ENCODE results near the gene TEX101.
A peak's percentile ranks its signal among the peaks of the same experiment; 100 is the strongest.

TEX101 gene

GRCh38 chr19:43445426-43445825 is 30.7 kb downstream of the TEX101 start:
- DNase-seq (ENCODE audit: low read depth in 3 of 3, low spot score in 1 of 3) = no peak

GRCh38 chr19:43446746-43447489 is 32.2 kb downstream of the TEX101 start:
- peak; percentile 55 to 68 (median 64) for DNase-seq (ENCODE audit: low read depth in 3 of 3, low spot score in 1 of 3)

GRCh38 chr19:43447655-43448054 is 33.0 kb downstream of the TEX101 start:
- DNase-seq (ENCODE audit: low read depth in 3 of 3, low spot score in 1 of 3) = no peak

GRCh38 chr19:43450545-43450997 is 35.9 kb downstream of the TEX101 start:
- no peak for DNase-seq (ENCODE audit: low read depth in 3 of 3, low spot score in 1 of 3)

- no peak for DNase-seq (ENCODE audit: low read depth in 3 of 3, low spot score in 1 of 3)
Measured at GRCh38 chr19:43452582-43452981, 37.9 kb downstream of the TEX101 start.

- DNase-seq (ENCODE audit: low read depth in 3 of 3, low spot score in 1 of 3) = no peak
Measured at GRCh38 chr19:43454031-43454430, 39.3 kb downstream of the TEX101 start.

GRCh38 chr19:43455321-43456113 is 40.8 kb downstream of the TEX101 start:
- no peak for DNase-seq (ENCODE audit: low read depth in 3 of 3, low spot score in 1 of 3)

- no peak for DNase-seq (ENCODE audit: low read depth in 3 of 3, low spot score in 1 of 3)
Measured at GRCh38 chr19:43457809-43458208, 43.1 kb downstream of the TEX101 start.

GRCh38 chr19:43460362-43461016 is 45.8 kb downstream of the TEX101 start:
- no peak for DNase-seq (ENCODE audit: low read depth in 3 of 3, low spot score in 1 of 3)

- no peak for DNase-seq (ENCODE audit: low read depth in 3 of 3, low spot score in 1 of 3)
Measured at GRCh38 chr19:43461303-43461702, 46.6 kb downstream of the TEX101 start.

- no peak for DNase-seq (ENCODE audit: low read depth in 3 of 3, low spot score in 1 of 3)
Measured at GRCh38 chr19:43462383-43462782, 47.7 kb downstream of the TEX101 start.

- no peak for DNase-seq (ENCODE audit: low read depth in 3 of 3, low spot score in 1 of 3)
Measured at GRCh38 chr19:43462785-43463380, 48.2 kb downstream of the TEX101 start.

- peak; percentile 98 to 99 (median 99) for DNase-seq (ENCODE audit: low read depth in 3 of 3, low spot score in 1 of 3)
Measured at GRCh38 chr19:43463381-43464133, 48.9 kb downstream of the TEX101 start.

- peak in 1 of 3 donors; percentile 63 for DNase-seq (ENCODE audit: low read depth in 3 of 3, low spot score in 1 of 3)
Measured at GRCh38 chr19:43464134-43464775, 49.6 kb downstream of the TEX101 start.

GRCh38 chr19:43465468-43466120 is 50.9 kb downstream of the TEX101 start, which contains the start of gene LYPD3:
Gene LYPD3 (minus strand): TSS chr19:43465608. CDS start chr19:43465571, 37 bp downstream.
- no peak for DNase-seq (ENCODE audit: low read depth in 3 of 3, low spot score in 1 of 3)

GRCh38 chr19:43466793-43467192 is 52.1 kb downstream of the TEX101 start:
- no peak for DNase-seq (ENCODE audit: low read depth in 3 of 3, low spot score in 1 of 3)

GRCh38 chr19:43467276-43467675 is 52.6 kb downstream of the TEX101 start:
- no peak for DNase-seq (ENCODE audit: low read depth in 3 of 3, low spot score in 1 of 3)

GRCh38 chr19:43467730-43468129 is 53.0 kb downstream of the TEX101 start:
- no peak for DNase-seq (ENCODE audit: low read depth in 3 of 3, low spot score in 1 of 3)

Data from stimulated activated CD4-positive, alpha-beta T cell treated with anti-CD3 and anti-CD28 coated beads, TNF-alpha, amount 100 ng/mL, for 1 hour (primary cell).